T-cell (primary cell): ENCODE results near the gene ESRRB. TPM values are rescaled to one million over a fixed set of nuclear protein-coding genes. Genes with fewer than 3 reads are reported as not detected.

Experiments used
- ATAC-seq, 4 experiments: fragments of 200-7000 bp in 3 of 4; fragments of 150-1000 bp in 1 of 4; cut with Tn5 transposase; replicated peaks in 1 of 4; 1 replicate in 3 of 4; 2 replicates in 1 of 4; pipeline ENCODE4 v1.10.0; 2021; ENCODE audit warnings: moderate library complexity in 3 of 4, mild to moderate bottlenecking in 2 of 4, moderate number of reproducible peaks in 1 of 4
- CTCF ChIA-PET, 2 donors: fragments of 300-600 bp; sonication (Branson Sonifier 250); formaldehyde crosslinking; loops; one replicate each; lab custom pipeline; 2022; ENCODE audit warnings: antibody characterized with exemption in 2 of 2; lab: Charles Lee
- POLR2A ChIA-PET, 2 donors: fragments of 300-600 bp; sonication (Branson Sonifier 250); formaldehyde crosslinking; loops; one replicate each; lab custom pipeline; 2022; ENCODE audit warnings: antibody characterized with exemption in 2 of 2; lab: Charles Lee
- DNase-seq, 35 experiments: peaks; one replicate each; pipeline versions ENCODE4 v3.0.0 to v3.0.0-alpha.2; 2013 to 2023
- H3K27ac ChIP-seq: one replicate; pipeline ENCODE4 v1.5.1; 2013; ENCODE audit warnings: low read length
- H3K27me3 ChIP-seq, 2 experiments: replicated peaks in 1 of 2; 1 replicate in 1 of 2; 2 replicates in 1 of 2; pipeline versions ENCODE4 v1.6.1 to v1.7.0; 2013; ENCODE audit warnings: low read length in 1 of 2, mixed read lengths in 1 of 2; ENCODE audit not compliant: control insufficient read depth in 2 of 2, insufficient read depth in 2 of 2; ENCODE audit errors: extremely low read depth in 1 of 2
- H3K36me3 ChIP-seq, 2 donors: 1 replicate in 1 of 2; 2 replicates in 1 of 2; pipeline versions ENCODE4 v1.6.1 to v1.7.0; 2013; ENCODE audit warnings: low read length in 1 of 2; ENCODE audit not compliant: control insufficient read depth in 2 of 2, insufficient read depth in 1 of 2; ENCODE audit errors: extremely low read depth in 1 of 2
- H3K4me1 ChIP-seq, 2 experiments: 1 replicate in 1 of 2; 2 replicates in 1 of 2; pipeline versions ENCODE4 v1.6.1 to v1.7.0; 2013; ENCODE audit warnings: low read length in 2 of 2, mixed read lengths in 1 of 2; ENCODE audit not compliant: insufficient read depth in 2 of 2, control insufficient read depth in 1 of 2; ENCODE audit errors: extremely low read depth in 1 of 2
- H3K4me3 ChIP-seq, 2 donors: 1 replicate in 1 of 2; 2 replicates in 1 of 2; pipeline versions ENCODE4 v1.5.1 to v1.7.0; 2013; ENCODE audit warnings: mild to moderate bottlenecking in 2 of 2, low read length in 1 of 2, moderate library complexity in 1 of 2; ENCODE audit not compliant: control insufficient read depth in 1 of 2; ENCODE audit errors: extremely low read depth in 1 of 2
- H3K9me3 ChIP-seq: 2 replicates; pipeline ENCODE4 v1.7.0; 2013
- H3K27ac Mint-ChIP-seq, 2 donors: one replicate each; pipeline ENCODE4 v1.8.0; 2020 to 2021; ENCODE audit warnings: mild to moderate bottlenecking in 2 of 2, mixed read lengths in 2 of 2
- H3K27me3 Mint-ChIP-seq, 2 donors: one replicate each; pipeline ENCODE4 v1.8.0; 2021 to 2022; ENCODE audit warnings: mixed read lengths in 2 of 2
- H3K36me3 Mint-ChIP-seq: one replicate; pipeline ENCODE4 v1.8.0; 2021; ENCODE audit warnings: mixed read lengths
- H3K4me1 Mint-ChIP-seq, 3 donors: one replicate each; pipeline ENCODE4 v1.8.0; 2020 to 2022; ENCODE audit warnings: mixed read lengths in 3 of 3, mild to moderate bottlenecking in 1 of 3
- H3K4me3 Mint-ChIP-seq, 3 donors: one replicate each; pipeline ENCODE4 v1.8.0; 2020 to 2022; ENCODE audit warnings: mild to moderate bottlenecking in 3 of 3, mixed read lengths in 3 of 3, moderate library complexity in 3 of 3
- H3K9me3 Mint-ChIP-seq, 3 donors: one replicate each; pipeline ENCODE4 v1.8.0; 2020 to 2022; ENCODE audit warnings: mixed read lengths in 3 of 3
- WGBS: methylation state at CpG from one replicate; pipeline ENCODE4 v1.1.5; 2013; ENCODE audit warnings: missing lambda C conversion rate; ENCODE audit not compliant: insufficient coverage; 5-methylcytosine and 5-hydroxymethylcytosine counted together
- total RNA-seq, 35 experiments: library from RNA in 6 of 35; stranded (reverse) in 6 of 35; fragments of 120-200 nt in 1 of 35; gene quantifications; one replicate each; pipeline versions ENCODE4 v1.2.1 to v1.2.4 and lab custom pipeline; 2013 to 2026

ESRRB gene
- total RNA-seq, 5 donors from 2014 or later (not counting 1 experiment from before 2014, with no cell fraction given) = 0.19 to 0.82 (median 0.29) TPM; not detected in 1

- CTCF ChIA-PET = no interaction called here
- Histone ChIP-seq H3K36me3 (no peaks in the 10 kb centered on the region), H3K4me3 (no peak overlapping the region), H3K4me1 (no peaks in the 10 kb centered on the region), H3K9me3 (no peaks in the 10 kb centered on the region), H3K27ac (no peak overlapping the region), H3K27me3 (peaks cover 0 to 27% of the 10 kb centered on the region in 2 experiments)
- Mint-ChIP-seq H3K9me3 (no peaks in the 10 kb centered on the region), H3K36me3 (no peaks in the 10 kb centered on the region), H3K27ac (no peak overlapping the region), H3K4me1 (no peaks in the 10 kb centered on the region), H3K27me3 (peaks cover 26 to 45% of the 10 kb centered on the region in 2 donors), H3K4me3 (no peak overlapping the region)
- WGBS = 90% methylated on average over 7 of the region's 7 CpGs
- ATAC-seq (no peak), DNase-seq (no peak)
- POLR2A ChIA-PET = no interaction called here
These were observed 4.9 kb upstream of the ESRRB start for GRCh38 chr14:76371066-76371465.

GRCh38 chr14:76373456-76373855, 2.5 kb upstream of the ESRRB start:
- CTCF ChIA-PET = no interaction called here
- Mint-ChIP-seq H3K9me3 (no peaks in the 10 kb centered on the region), H3K36me3 (no peaks in the 10 kb centered on the region), H3K27me3 (peaks cover 37 to 56% of the 10 kb centered on the region in 2 donors), H3K4me3 (no peak overlapping the region), H3K4me1 (peaks cover 0 to 3% (median 3%) of the 10 kb centered on the region in 3 donors), H3K27ac (no peak overlapping the region)
- no peak overlapping the region for H3K27ac ChIP-seq
- POLR2A ChIA-PET = no interaction called here
- no peaks in the 10 kb centered on the region for H3K4me1 ChIP-seq
- DNase-seq = no peak
- H3K36me3 ChIP-seq = no peaks in the 10 kb centered on the region
- H3K4me3 ChIP-seq = no peak overlapping the region
- no peaks in the 10 kb centered on the region for H3K9me3 ChIP-seq
- no peak for ATAC-seq
- peaks cover 4 to 42% of the 10 kb centered on the region in 2 experiments for H3K27me3 ChIP-seq
- 80% methylated on average over 3 of the region's 3 CpGs for WGBS

DNA sequence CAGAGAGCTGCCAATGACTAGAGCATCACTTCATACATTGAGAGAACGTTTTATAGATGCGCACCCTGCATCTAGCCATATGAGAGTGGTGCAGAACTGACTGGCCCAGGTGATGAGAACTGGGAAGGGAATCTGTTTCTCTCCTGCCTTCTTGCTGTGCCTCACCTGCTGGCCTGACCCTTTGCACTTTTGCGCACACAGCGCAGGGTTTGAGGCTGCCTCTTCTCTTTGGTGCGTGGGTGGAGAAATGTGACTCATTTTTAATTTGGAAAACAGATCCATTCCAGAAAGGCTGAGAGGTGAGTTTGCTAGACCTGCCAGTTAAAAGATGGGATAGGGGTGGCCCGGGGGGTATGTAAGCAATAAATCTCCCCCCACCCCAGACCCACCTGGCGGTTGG, 453 bp upstream of the ESRRB start:
- DNase-seq (no peak), ATAC-seq (no peak)
- H3K4me3 ChIP-seq = no peak overlapping the region
- H3K36me3 ChIP-seq = no peaks in the 10 kb centered on the region
- no peak overlapping the region for H3K27ac ChIP-seq
- H3K9me3 ChIP-seq = no peaks in the 10 kb centered on the region
- 100% methylated on average over 1 of the region's 7 CpGs for WGBS
- Mint-ChIP-seq H3K27me3 (peaks cover 53 to 76% of the 10 kb centered on the region in 2 donors), H3K4me1 (peaks cover 0 to 3% (median 3%) of the 10 kb centered on the region in 3 donors), H3K36me3 (no peaks in the 10 kb centered on the region), H3K27ac (no peak overlapping the region), H3K9me3 (no peaks in the 10 kb centered on the region), H3K4me3 (no peak overlapping the region)
- CTCF ChIA-PET = no interaction called here
- no peaks in the 10 kb centered on the region for H3K4me1 ChIP-seq
- POLR2A ChIA-PET = no interaction called here
- peaks cover 5 to 56% of the 10 kb centered on the region in 2 experiments for H3K27me3 ChIP-seq

DNA sequence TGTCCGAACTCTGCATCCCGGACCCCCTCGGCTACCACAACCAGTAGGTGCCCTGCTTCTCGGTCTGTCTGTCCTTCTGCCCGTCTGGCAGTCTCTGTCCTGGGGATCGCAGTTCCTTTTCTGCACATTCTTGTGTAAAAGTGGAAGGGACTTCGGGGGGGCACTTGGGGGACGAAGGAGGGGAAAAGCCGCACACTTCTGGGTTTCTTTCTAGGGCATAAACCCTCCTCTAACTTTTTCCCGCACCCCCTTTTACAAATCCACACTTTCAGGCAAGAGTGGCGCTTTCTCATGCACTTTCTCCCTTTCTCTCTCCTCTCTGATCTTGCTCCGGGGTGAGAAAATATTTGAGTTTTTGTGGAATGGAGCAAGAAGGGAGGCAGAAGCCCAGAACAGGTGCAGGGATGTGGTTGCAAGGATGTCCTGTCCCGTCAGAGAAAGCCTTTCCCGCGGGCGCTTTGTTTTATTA, 506 bp downstream of the ESRRB start:
- H3K27ac Mint-ChIP-seq = no peak overlapping the region
- DNase-seq (no peak), ATAC-seq (no peak)
- no peaks in the 10 kb centered on the region for H3K36me3 ChIP-seq
- H3K9me3 Mint-ChIP-seq = no peaks in the 10 kb centered on the region
- peaks cover 59 to 78% of the 10 kb centered on the region in 2 donors for H3K27me3 Mint-ChIP-seq
- H3K27ac ChIP-seq = no peak overlapping the region
- no peaks in the 10 kb centered on the region for H3K4me1 ChIP-seq
- H3K4me3 Mint-ChIP-seq = no peak overlapping the region
- peaks cover 5 to 62% of the 10 kb centered on the region in 2 experiments for H3K27me3 ChIP-seq
- ChIA-PET CTCF (no interaction called here), POLR2A (no interaction called here)
- no peaks in the 10 kb centered on the region for H3K9me3 ChIP-seq
- no peaks in the 10 kb centered on the region for H3K36me3 Mint-ChIP-seq
- H3K4me3 ChIP-seq = no peak overlapping the region
- 2% methylated on average over 10 of the region's 16 CpGs for WGBS
- H3K4me1 Mint-ChIP-seq = peaks cover 0 to 3% (median 3%) of the 10 kb centered on the region in 3 donors

DNA sequence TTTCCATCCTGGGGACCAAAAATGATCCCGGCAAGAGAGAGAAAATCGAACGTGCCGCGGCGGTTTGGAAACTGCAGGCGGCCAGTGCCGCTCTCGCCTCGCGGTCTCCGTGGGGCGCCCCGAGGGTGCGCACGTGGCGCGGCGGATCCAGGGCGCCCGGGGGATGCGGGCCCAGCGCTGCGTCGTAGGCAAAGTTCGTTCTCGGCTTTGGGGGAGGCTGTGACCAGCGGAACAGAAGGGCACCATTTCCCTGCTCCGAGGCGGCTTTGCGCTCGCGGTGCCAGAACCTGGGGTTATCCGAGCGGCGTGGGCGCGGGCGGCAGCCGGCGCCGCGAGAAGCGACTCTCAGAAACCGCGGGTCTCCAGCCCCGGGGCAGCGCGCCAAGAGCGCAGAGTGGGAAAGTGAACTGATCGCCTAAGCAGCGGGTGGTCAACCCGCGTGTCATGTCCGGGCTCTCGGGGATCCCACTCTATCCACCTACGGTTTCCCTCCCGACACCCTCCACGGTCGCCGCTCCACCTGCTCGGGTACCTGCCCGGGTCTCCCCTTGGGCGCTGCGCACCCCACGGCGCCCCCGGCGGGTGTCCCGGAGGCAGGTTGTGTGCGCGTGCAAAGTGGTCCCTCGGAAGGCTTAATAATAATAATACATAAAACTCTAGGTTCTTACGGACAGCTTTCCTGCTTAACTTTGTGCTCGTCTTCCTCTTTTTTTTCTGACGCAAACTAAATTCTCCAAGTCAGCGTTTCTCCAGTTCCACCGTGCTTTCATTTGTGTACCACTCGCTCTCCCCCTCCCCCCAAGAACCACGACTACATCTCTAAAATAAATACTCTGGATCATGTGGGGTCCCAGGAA, 1.2 kb downstream of the ESRRB start:
- Histone ChIP-seq H3K9me3 (no peaks in the 10 kb centered on the region), H3K4me1 (no peaks in the 10 kb centered on the region), H3K27me3 (peaks cover 8 to 61% of the 10 kb centered on the region in 2 experiments), H3K27ac (no peak overlapping the region), H3K4me3 (no peak overlapping the region), H3K36me3 (no peaks in the 10 kb centered on the region)
- no peaks in the 10 kb centered on the region for H3K9me3 Mint-ChIP-seq
- H3K36me3 Mint-ChIP-seq = no peaks in the 10 kb centered on the region
- POLR2A ChIA-PET = no interaction called here
- DNase-seq (no peak), ATAC-seq (no peak)
- whole genome bisulfite sequencing = 3% methylated on average over 80 of the region's 80 CpGs
- peaks cover 0 to 3% (median 3%) of the 10 kb centered on the region in 3 donors for H3K4me1 Mint-ChIP-seq
- CTCF ChIA-PET = no interaction called here
- H3K4me3 Mint-ChIP-seq = no peak overlapping the region
- H3K27me3 Mint-ChIP-seq = peaks cover 60 to 77% of the 10 kb centered on the region in 2 donors
- H3K27ac Mint-ChIP-seq = no peak overlapping the region

DNA sequence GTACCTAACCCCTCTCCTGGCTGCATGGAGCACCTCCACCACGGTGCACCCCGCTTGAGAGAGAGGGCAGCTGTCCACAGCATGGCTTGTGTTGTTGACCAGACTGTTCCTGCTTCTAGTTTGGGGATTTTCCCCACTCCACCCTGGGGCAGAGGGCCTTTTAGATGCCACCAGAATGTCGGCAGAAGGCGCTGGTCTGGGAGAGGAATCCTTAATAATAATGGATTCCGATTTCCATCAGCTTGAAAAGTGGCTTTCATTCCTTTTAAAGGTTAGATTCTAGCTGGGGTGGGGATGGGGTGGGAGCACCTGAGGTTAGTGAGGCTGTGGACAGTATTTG, 1.8 kb downstream of the ESRRB start:
- no peak overlapping the region for H3K4me3 ChIP-seq
- H3K27ac Mint-ChIP-seq = no peak overlapping the region
- ATAC-seq (no peak), DNase-seq (no peak)
- no peak overlapping the region for H3K4me3 Mint-ChIP-seq
- no peaks in the 10 kb centered on the region for H3K36me3 ChIP-seq
- WGBS = no CpG with 5 or more reads among the region's 5 CpGs
- peaks cover 0 to 3% (median 3%) of the 10 kb centered on the region in 3 donors for H3K4me1 Mint-ChIP-seq
- H3K4me1 ChIP-seq = no peaks in the 10 kb centered on the region
- H3K27me3 Mint-ChIP-seq = peaks cover 60 to 75% of the 10 kb centered on the region in 2 donors
- no peak overlapping the region for H3K27ac ChIP-seq
- POLR2A ChIA-PET = no interaction called here
- CTCF ChIA-PET = no interaction called here
- H3K27me3 ChIP-seq = peaks cover 10 to 62% of the 10 kb centered on the region in 2 experiments
- no peaks in the 10 kb centered on the region for H3K36me3 Mint-ChIP-seq
- H3K9me3 Mint-ChIP-seq = no peaks in the 10 kb centered on the region
- H3K9me3 ChIP-seq = no peaks in the 10 kb centered on the region
